ENCODE data around the gene PDIA6.
"Not testable (repeated sequence)": the region's sequence is repeated elsewhere in the genome, so short reads cannot be mapped to it uniquely, and the experiment has no call there.

Gene PDIA6

GRCh38 chr2:10806543-10806942 lies 6.0 kb downstream of the PDIA6 start:
- DNase-seq = no peak

DNA sequence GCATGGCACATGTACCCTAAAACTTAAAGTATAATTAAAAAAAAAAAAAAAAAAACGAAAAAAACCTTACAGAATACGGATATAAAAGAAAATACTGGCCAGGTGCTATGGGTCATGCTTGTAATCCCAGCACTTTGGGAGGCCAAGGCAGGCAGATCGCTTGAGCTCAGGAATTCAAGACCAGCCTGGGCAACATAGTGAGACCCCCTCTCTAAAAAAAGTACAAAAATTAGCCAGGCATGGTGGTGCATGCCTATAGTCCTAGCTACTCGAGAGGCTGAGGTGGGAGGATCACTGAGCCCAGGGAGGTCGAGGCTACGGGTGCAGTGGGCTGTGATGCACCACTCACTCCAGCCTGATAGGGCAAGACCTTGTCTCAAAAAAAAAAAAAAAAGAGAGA lies 6.6 kb downstream of the PDIA6 start:
- DNase-seq = not testable (repeated sequence)

- DNase-seq = no peak
Observed at GRCh38 chr2:10802657-10803056, 9.9 kb downstream of the PDIA6 start.

DNA sequence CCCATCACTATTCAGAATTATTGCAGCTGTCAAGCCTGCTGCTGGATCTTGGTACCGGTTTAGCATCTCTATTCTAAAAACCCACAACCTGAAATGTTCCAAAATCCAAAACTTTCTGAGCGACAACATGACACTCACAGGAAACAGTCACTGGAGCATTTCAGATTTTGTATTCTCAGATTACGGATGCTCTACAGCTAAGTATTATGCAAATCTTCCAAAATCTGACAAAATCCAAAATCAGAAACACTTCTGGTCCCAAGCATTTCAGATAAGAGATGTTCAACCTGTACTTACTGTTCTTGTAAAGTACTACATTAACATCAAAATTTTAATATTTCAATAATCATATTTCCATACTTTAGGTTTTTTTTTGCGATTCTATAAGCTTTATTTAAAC lies 12.4 kb downstream of the PDIA6 start:
- DNase-seq = no peak

DNA sequence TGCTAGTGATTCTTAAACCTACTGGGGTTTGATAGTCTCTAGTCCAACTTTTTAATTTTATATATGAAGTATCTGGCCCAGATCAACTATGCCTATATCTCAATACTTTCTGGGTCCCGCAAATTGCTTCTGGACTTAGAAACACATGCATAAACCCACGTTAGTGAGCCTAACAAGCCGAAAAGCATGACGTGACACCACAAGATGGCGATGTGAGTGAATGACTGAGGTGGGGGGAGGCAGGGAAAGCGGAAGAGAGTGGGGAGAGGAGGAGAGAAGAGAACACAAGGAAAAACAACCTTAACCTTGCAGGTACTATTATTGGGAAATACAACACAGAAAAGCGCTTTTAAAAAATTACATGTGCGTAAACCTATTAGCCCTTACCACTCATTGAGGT lies 13.8 kb downstream of the PDIA6 start:
- DNase-seq = no peak

- DNase-seq = no peak
Observed at GRCh38 chr2:10796703-10797102, 15.9 kb downstream of the PDIA6 start.

- DNase-seq = no peak
Observed at GRCh38 chr2:10795508-10796046, 17.0 kb downstream of the PDIA6 start.

DNA sequence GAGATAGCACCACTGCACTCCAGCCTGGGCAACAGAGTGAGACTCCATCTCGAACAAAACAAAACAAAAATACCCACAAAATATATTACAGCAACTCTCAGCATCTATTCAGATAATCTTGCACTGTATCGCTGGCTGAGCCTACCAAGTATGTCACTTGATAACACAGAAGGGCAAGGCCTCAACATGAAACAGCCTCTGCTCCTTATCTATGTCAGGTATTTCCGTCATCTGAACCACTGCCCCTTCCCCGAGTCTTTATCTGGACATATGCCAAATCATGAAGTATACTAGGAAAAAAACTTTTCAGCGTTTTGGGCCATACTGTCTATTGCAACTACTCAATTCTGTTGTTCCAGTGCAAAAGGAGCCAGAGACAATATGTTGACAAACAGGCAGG lies 17.7 kb downstream of the PDIA6 start:
- DNase-seq = no peak

- no peak for DNase-seq
Observed at GRCh38 chr2:10793816-10794215, 18.8 kb downstream of the PDIA6 start.

DNA sequence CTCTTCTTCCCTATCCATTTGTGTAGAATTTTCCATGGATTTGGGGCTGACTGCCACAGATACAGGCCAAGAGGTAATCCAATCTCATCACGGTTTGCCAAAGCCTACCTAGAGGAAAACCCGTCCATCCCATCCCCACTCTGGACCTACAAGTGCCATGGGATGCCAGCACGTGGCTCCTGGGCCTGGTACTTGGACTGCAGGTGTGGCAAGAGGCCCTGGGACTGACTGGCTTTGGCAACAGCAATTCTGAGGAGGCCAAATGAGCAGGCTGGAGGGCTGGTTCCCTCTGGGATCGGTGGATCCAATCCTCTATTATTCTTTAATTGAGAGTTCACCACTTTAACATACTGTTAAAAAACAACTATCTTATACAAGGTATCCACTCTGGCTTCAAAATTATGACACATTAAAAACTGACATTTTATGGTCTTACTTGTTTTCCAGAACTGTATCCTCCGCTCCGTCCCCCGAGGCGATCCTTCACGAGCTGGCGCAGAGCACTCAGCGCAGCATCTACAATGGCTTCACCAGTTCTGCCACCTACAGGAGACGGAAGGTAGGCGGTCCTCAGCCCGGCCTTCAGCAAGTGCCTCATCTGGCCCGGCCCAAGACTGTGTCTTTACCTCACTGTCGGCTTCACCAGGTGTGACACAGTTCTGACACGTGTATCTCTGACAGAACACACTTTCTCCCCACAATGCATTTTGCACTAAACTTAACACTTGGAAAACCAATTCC lies 19.8 kb downstream of the PDIA6 start:
- DNase-seq = no peak

GRCh38 chr2:10792001-10792634 lies 20.5 kb downstream of the PDIA6 start:
- DNase-seq = no peak

GRCh38 chr2:10790228-10790973 lies 22.2 kb downstream of the PDIA6 start:
- DNase-seq = no peak

DNA sequence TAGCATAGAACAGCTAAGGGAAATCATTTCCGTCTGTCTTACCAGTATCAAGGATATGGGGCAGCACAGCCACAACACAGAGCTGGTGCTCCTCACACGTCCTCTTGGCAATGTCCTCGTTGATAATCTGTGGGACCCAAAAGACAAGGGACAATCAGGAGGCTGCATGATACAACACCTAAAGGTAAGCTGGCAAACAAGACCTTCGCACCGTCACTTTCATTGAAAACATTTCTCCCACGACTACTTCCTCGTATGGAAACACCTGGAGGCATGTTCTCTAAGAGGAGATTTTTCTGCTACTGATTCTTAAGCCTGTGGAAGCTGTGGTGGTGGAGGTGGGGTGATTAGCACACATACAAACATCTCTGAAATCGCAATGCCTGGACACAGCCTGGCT lies 23.7 kb downstream of the PDIA6 start:
- DNase-seq = no peak

- no peak for DNase-seq
Observed at GRCh38 chr2:10787176-10787968, 25.2 kb downstream of the PDIA6 start.

GRCh38 chr2:10786240-10786982 lies 26.2 kb downstream of the PDIA6 start:
- DNase-seq = no peak

GRCh38 chr2:10785260-10785659 lies 27.3 kb downstream of the PDIA6 start:
- no peak for DNase-seq

DNA sequence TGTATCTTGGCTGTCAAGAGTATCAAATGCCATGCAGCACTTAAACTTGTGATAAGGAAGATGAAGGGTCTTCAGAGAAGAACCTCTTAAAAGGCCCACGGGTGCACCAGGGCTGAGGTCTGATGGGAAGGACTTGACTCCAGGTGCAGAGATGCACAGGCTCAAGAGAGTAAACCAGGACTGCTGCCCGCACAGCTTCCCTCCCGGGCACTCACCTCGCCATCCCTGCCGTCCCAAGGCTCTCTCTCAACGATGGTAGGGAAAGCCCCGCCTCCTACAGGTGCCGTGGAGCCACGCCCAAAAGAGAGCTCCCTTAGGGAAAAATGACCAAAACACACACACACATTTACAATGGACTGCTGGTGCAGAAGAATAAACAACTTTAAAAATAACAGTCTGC lies 27.9 kb downstream of the PDIA6 start:
- no peak for DNase-seq

GRCh38 chr2:10783421-10783820 lies 29.2 kb downstream of the PDIA6 start:
- no peak for DNase-seq

DNA sequence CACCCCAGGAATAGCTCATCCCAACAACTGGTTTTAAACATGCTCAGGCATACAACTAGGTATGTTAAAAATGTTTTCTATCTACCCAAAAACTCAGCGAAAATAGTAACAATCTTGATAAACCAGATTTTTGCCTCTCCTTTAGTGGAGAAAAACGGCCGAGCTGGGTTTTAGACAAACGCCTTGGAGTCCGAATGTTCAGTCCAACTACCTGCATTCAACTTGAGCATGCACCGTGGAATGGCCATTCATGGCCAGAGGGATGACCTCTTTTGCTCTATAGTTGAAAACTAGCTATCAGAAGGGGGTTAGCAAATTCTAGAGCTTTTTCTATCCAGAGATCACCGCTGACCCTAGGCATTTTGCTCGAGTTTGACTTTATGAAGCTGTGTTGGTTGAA lies 30.8 kb downstream of the PDIA6 start:
- no peak for DNase-seq

DNA sequence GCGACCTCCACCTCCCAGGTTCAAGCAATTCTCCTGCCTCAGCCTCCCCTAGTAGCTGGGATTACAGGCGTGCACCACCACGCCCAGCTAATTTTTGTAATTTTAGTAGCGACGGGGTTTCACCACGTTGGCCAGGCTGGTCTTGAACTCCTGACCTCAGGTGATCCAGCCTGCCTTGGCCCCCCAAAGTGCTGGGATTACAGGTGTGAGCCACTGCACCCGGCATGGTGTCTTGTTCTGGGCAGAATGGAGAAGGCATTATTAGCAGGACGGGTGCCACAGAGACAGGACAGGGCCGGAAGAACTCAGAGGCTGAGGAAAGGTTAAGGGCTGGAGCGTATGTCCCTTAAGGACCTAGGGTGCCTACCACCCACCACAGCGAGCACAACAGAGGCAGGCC lies 31.8 kb downstream of the PDIA6 start:
- not testable (repeated sequence) for DNase-seq

GRCh38 chr2:10780491-10780820 lies 32.1 kb downstream of the PDIA6 start:
- no peak for DNase-seq

DNA sequence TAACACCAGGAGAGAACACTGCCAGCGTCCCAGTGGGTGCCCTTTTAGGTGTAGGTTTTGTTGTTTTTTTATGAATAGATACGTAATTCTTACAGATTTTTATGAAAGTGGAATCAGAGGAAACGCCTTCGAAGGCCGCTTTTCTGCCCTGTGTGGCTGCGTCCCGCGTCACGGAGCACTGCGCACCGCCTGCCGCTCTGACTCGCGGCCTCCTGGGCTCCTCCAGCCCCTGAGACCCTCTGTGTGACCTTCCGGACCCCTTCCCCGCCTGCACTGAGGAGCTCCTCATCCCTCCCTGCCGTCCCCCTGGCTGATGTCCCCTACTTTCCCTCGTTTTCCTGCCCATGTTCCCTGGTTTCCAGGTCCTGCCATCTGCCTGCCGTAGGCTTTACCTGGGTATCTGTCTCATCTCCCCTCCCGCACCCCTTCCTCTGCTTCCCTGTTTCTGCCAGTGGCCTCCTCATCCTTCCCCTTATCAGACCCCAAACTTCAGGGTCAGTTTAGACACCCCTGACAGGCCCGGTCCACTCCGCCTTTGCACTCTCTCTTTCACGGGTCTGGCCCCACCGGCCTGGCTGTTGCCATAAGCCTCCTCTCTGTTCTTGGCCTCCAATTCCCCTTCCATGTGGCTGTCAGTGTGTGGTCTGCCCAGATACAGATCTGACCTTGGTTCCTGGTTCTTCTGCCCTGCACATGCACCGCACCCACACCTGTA lies 32.7 kb downstream of the PDIA6 start:
- no peak for DNase-seq
